ENCODE results near the gene STIMATE.

Gene STIMATE

DNA sequence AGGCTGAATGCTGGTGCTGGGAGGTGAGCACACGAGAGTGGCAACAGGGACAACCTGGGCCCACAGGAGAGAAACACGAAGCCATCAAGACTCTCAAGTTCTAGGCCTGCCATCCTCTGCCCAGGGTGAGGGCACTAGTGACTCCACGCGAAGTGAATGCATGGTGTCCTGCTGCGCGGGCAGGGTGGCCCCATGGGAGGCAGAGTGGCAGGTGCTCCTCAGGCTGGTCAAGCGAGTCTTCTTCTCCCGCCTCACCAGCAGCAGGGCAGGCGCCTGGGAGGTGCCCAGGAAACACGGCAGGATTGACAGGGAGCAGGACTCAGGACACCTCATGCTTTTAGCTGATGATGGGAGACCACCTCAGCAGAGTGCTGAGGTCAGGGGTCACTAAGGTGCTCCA is 26.9 kb downstream of the STIMATE start:
- no peak overlapping the region for H3K9ac ChIP-seq (ENCODE audit: insufficient read length, low read depth)
- no peak for TF ChIP-seq YY1 (IDR thresholded peaks at IDR 0.05; ENCODE audit: insufficient read depth, insufficient read length)
- no peak for TF ChIP-seq ZNF274 (IDR thresholded peaks at IDR 0.05; ENCODE audit: low read depth, low read length)
- no peak for TF ChIP-seq SUZ12 (IDR thresholded peaks at IDR 0.05; ENCODE audit: extremely low read depth, insufficient read depth, insufficient read length)

DNA sequence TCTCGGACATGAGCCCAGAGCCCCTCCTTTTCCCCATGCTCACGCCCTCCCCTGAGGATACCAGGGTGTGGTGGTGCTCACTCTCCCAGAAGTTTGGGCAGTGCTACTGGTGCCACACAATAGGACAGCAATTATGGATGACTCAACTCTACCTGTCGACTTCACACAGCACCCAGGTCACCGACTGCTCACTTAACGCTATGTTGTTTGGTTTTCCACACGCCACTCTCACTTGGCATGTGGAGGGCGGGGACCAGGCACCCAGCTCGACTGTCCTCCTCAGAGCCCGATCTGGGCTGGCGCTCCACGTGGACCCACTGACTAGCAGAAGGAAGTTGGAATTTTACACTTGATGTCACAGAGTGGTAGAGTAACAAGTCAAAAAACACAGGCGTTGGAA is 30.9 kb downstream of the STIMATE start:
- no peaks in the 10 kb centered on the region for H3K4me1 ChIP-seq (ENCODE audit: insufficient read depth, insufficient read length)
- TF ChIP-seq YY1 (IDR thresholded peaks at IDR 0.05; ENCODE audit: insufficient read depth, insufficient read length): no peak
- peaks cover 11% of the 10 kb centered on the region; the same call in 1 of the 2 replicates for H3K9me3 ChIP-seq (ENCODE audit: insufficient read depth, low read length)
- no peak for DNase-seq (ENCODE audit: low read depth, low spot score)
- no peaks in the 10 kb centered on the region for H3K27me3 ChIP-seq (ENCODE audit: insufficient read depth, insufficient read length)
- no peak overlapping the region for H3K4me3 ChIP-seq (ENCODE audit: insufficient read length, low read depth)
- no peak overlapping the region for H3K9ac ChIP-seq (ENCODE audit: insufficient read length, low read depth)
- no peaks in the 10 kb centered on the region for H3K36me3 ChIP-seq (ENCODE audit: insufficient read depth, insufficient read length, low read length)

More for the DNA sequence above, 26.9 kb downstream of the STIMATE start:
- Histone ChIP-seq H3K9me3 (ENCODE audit: insufficient read depth, low read length) (peaks cover 4% of the 10 kb centered on the region; the same call in 1 of the 2 replicates), H3K4me3 (ENCODE audit: insufficient read length, low read depth) (no peak overlapping the region), H3K36me3 (ENCODE audit: insufficient read depth, insufficient read length, low read length) (no peaks in the 10 kb centered on the region), H3K27me3 (ENCODE audit: insufficient read depth, insufficient read length) (no peaks in the 10 kb centered on the region), H3K4me1 (ENCODE audit: insufficient read depth, insufficient read length) (no peaks in the 10 kb centered on the region)
- DNase-seq (ENCODE audit: low read depth, low spot score): no peak

DNA sequence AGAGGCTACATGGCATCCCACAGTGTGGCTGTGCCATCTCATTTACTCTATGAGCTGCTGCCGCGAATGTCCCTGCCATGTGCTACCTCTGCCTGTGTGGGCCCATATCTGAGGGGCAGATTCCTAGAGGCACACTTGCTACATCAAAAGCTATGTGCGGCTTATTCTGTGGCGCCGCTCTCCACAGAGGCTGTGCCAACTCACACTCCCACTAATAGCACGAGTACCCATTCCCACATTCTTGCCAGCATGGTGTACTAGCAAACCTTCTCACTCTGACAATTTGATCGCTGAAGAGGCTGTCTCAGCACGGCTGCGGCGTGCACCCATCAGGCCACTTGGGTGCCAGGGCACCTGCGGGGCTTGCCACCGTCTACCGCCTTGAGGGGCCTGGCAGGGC is 31.4 kb downstream of the STIMATE start:
- H3K9ac ChIP-seq (ENCODE audit: insufficient read length, low read depth): no peak overlapping the region
- no peak for DNase-seq (ENCODE audit: low read depth, low spot score)
- H3K4me1 ChIP-seq (ENCODE audit: insufficient read depth, insufficient read length): no peaks in the 10 kb centered on the region
- no peak overlapping the region for H3K4me3 ChIP-seq (ENCODE audit: insufficient read length, low read depth)
- peaks cover 11% of the 10 kb centered on the region; the same call in 1 of the 2 replicates for H3K9me3 ChIP-seq (ENCODE audit: insufficient read depth, low read length)
- no peaks in the 10 kb centered on the region for H3K27me3 ChIP-seq (ENCODE audit: insufficient read depth, insufficient read length)
- H3K36me3 ChIP-seq (ENCODE audit: insufficient read depth, insufficient read length, low read length): no peaks in the 10 kb centered on the region
- no peak for TF ChIP-seq YY1 (IDR thresholded peaks at IDR 0.05; ENCODE audit: insufficient read depth, insufficient read length)
- no peak for TF ChIP-seq SUZ12 (IDR thresholded peaks at IDR 0.05; ENCODE audit: extremely low read depth, insufficient read depth, insufficient read length)
- TF ChIP-seq ZNF274 (IDR thresholded peaks at IDR 0.05; ENCODE audit: low read depth, low read length): no peak

DNA sequence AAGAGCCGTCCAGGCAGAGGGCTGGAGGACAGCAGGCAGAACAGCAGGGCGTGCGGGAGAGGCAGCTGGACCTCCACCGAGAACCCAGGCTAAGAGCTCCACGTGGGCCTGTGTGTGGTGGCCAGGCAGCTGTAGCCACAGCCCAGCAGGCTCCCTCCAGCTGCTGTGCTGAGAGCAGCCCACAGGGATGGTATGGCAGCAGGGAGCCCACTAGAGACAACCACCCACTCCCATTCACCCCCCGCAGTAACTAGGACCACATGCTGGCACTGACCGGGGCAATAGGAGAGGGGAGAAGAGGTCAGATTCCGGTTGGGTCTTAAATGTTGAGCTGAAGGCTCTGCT is 37.0 kb downstream of the STIMATE start:
- Histone ChIP-seq H3K27me3 (ENCODE audit: insufficient read depth, insufficient read length) (no peaks in the 10 kb centered on the region), H3K4me1 (ENCODE audit: insufficient read depth, insufficient read length) (no peaks in the 10 kb centered on the region), H3K36me3 (ENCODE audit: insufficient read depth, insufficient read length, low read length) (no peaks in the 10 kb centered on the region), H3K9me3 (ENCODE audit: insufficient read depth, low read length) (0 out of 2 replicates have a peak, but pooled peaks cover 7% of the 10 kb centered on the region), H3K4me3 (ENCODE audit: insufficient read length, low read depth) (no peak overlapping the region), H3K9ac (ENCODE audit: insufficient read length, low read depth) (no peak overlapping the region)
- no peak for DNase-seq (ENCODE audit: low read depth, low spot score)
- TF ChIP-seq SUZ12 (IDR thresholded peaks at IDR 0.05; ENCODE audit: extremely low read depth, insufficient read depth, insufficient read length) (no peak), YY1 (IDR thresholded peaks at IDR 0.05; ENCODE audit: insufficient read depth, insufficient read length) (no peak), ZNF274 (IDR thresholded peaks at IDR 0.05; ENCODE audit: low read depth, low read length) (no peak)

DNA sequence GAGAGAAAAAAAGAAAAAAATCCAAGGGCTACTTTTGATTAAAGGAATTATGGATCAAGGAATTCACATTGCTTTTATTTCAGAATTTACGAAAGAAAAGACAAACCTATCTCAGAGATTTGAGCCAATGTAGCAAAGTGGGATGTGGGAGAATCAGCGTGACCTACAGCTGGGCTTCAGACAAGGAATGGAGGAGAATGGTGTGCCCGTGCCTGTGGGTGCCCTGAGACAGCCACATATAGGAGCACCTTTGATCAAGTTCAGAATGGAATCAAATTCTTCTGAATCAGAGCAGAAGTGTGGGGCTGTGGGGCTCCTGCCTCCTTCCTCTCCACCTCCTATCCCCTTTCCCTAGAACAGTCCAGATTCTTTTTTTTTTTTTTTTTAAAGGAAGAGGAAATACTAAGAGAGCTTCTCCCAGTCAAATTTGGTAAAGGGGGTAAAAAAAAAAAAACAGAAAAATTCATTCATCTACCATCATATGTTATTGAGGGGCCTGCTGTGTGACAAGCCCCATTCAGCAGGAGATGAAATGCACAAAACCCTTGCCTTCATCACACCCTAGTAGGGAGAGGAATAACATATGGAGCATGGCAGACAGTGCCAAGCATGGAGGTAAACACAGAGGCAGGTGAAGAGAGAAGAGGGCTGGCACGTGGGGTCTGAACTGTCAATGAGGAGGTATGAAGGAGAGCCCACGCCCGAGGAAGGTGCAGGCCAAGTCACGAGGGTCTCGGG is 37.5 kb downstream of the STIMATE start:
- TF ChIP-seq ZNF274 (IDR thresholded peaks at IDR 0.05; ENCODE audit: low read depth, low read length): no peak
- no peak for TF ChIP-seq YY1 (IDR thresholded peaks at IDR 0.05; ENCODE audit: insufficient read depth, insufficient read length)
- TF ChIP-seq SUZ12 (IDR thresholded peaks at IDR 0.05; ENCODE audit: extremely low read depth, insufficient read depth, insufficient read length): no peak
- Histone ChIP-seq H3K4me1 (ENCODE audit: insufficient read depth, insufficient read length) (no peaks in the 10 kb centered on the region), H3K9me3 (ENCODE audit: insufficient read depth, low read length) (0 out of 2 replicates have a peak, but pooled peaks cover 7% of the 10 kb centered on the region), H3K4me3 (ENCODE audit: insufficient read length, low read depth) (no peak overlapping the region), H3K9ac (ENCODE audit: insufficient read length, low read depth) (no peak overlapping the region), H3K36me3 (ENCODE audit: insufficient read depth, insufficient read length, low read length) (no peaks in the 10 kb centered on the region), H3K27me3 (ENCODE audit: insufficient read depth, insufficient read length) (no peaks in the 10 kb centered on the region)
- DNase-seq (ENCODE audit: low read depth, low spot score): no peak

DNA sequence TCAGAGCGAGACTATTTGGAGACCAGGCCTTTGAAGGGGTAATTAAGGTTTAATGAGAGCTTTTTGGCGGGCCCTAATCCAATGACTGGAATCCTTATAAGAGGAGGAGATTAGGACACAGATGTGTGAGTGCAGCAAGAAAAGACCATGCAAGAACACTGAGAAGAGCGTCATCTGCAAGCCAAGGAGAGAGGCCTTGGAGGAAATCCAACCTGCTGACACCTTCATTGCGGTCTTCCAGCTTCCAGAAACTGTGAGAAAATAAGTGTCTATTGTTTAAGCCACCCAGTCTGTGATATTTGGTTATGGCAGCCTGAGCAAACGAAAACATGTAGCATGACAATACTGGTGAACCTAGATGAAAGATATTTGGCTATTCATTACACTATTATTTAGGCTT is 39.5 kb downstream of the STIMATE start:
- H3K27me3 ChIP-seq (ENCODE audit: insufficient read depth, insufficient read length): no peaks in the 10 kb centered on the region

DNA sequence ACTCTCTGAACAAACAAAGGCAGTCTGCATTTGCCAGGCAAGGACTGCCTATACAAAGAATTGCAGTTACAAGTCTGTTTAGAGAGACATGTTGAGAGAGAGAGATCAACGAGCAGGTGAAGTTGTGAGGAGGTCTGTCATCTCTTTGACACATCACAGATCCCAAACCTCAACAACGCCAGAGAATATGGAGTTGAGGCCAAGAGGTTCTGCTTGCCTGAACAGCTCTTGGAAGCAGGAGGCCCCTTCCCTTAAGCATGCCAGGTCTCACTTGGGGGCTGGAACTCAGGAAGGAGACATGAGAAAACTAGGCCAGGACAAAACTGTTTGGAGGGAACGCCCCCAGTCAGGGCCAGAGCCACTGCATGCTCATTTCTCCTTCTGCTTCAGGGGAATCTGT is 40.2 kb downstream of the STIMATE start:
- Histone ChIP-seq H3K36me3 (ENCODE audit: insufficient read depth, insufficient read length, low read length) (peaks cover 2% of the 10 kb centered on the region), H3K4me1 (ENCODE audit: insufficient read depth, insufficient read length) (no peaks in the 10 kb centered on the region), H3K4me3 (ENCODE audit: insufficient read length, low read depth) (no peak overlapping the region), H3K27me3 (ENCODE audit: insufficient read depth, insufficient read length) (no peaks in the 10 kb centered on the region), H3K9ac (ENCODE audit: insufficient read length, low read depth) (no peak overlapping the region), H3K9me3 (ENCODE audit: insufficient read depth, low read length) (no peaks in the 10 kb centered on the region)
- DNase-seq (ENCODE audit: low read depth, low spot score): no peak
- no peak for TF ChIP-seq YY1 (IDR thresholded peaks at IDR 0.05; ENCODE audit: insufficient read depth, insufficient read length)
- no peak for TF ChIP-seq SUZ12 (IDR thresholded peaks at IDR 0.05; ENCODE audit: extremely low read depth, insufficient read depth, insufficient read length)
- TF ChIP-seq ZNF274 (IDR thresholded peaks at IDR 0.05; ENCODE audit: low read depth, low read length): no peak

More for the DNA sequence above, 39.5 kb downstream of the STIMATE start:
- Histone ChIP-seq H3K4me3 (ENCODE audit: insufficient read length, low read depth) (no peak overlapping the region), H3K9me3 (ENCODE audit: insufficient read depth, low read length) (no peaks in the 10 kb centered on the region), H3K36me3 (ENCODE audit: insufficient read depth, insufficient read length, low read length) (no peaks in the 10 kb centered on the region), H3K4me1 (ENCODE audit: insufficient read depth, insufficient read length) (no peaks in the 10 kb centered on the region), H3K9ac (ENCODE audit: insufficient read length, low read depth) (no peak overlapping the region)
- DNase-seq (ENCODE audit: low read depth, low spot score): no peak
- TF ChIP-seq YY1 (IDR thresholded peaks at IDR 0.05; ENCODE audit: insufficient read depth, insufficient read length): no peak
- no peak for TF ChIP-seq ZNF274 (IDR thresholded peaks at IDR 0.05; ENCODE audit: low read depth, low read length)
- no peak for TF ChIP-seq SUZ12 (IDR thresholded peaks at IDR 0.05; ENCODE audit: extremely low read depth, insufficient read depth, insufficient read length)

Measured in NT2/D1 (cell line).